Effector memory CD8-positive, alpha-beta T cell (primary cell): ENCODE results near the gene ZNF500.
A peak's percentile ranks its signal among the peaks of the same experiment; 100 is the strongest.

Experiments
- ATAC-seq: fragments of 150-1000 bp; cut with Tn5 transposase; replicated peaks from 2 replicates; pipeline ENCODE4 v1.10.0; 2021; ENCODE audit warnings: mild to moderate bottlenecking, moderate library complexity
- DNase-seq, 3 experiments: peaks; one replicate each; pipeline ENCODE4 v3.0.0; 2021
- H3K27ac Mint-ChIP-seq, 2 donors: one replicate each; pipeline ENCODE4 v1.8.0; 2022; ENCODE audit warnings: mild to moderate bottlenecking in 2 of 2, mixed read lengths in 2 of 2, moderate library complexity in 2 of 2
- H3K27me3 Mint-ChIP-seq, 2 donors: one replicate each; pipeline ENCODE4 v1.8.0; 2022; ENCODE audit warnings: mixed read lengths in 2 of 2
- H3K36me3 Mint-ChIP-seq: one replicate; pipeline ENCODE4 v1.8.0; 2022; ENCODE audit warnings: mild to moderate bottlenecking, moderate library complexity, mixed read lengths; ENCODE audit not compliant: insufficient read depth
- H3K4me1 Mint-ChIP-seq, 2 donors: one replicate each; pipeline ENCODE4 v1.8.0; 2022; ENCODE audit warnings: low read depth in 2 of 2, mixed read lengths in 2 of 2
- H3K4me3 Mint-ChIP-seq, 2 donors: one replicate each; pipeline ENCODE4 v1.8.0; 2022; ENCODE audit warnings: mild to moderate bottlenecking in 2 of 2, mixed read lengths in 2 of 2, moderate library complexity in 2 of 2
- H3K9me3 Mint-ChIP-seq, 2 donors: one replicate each; pipeline ENCODE4 v1.8.0; 2022; ENCODE audit warnings: mixed read lengths in 2 of 2
- total RNA-seq, 9 experiments: gene quantifications; one replicate each; lab custom pipeline; 2026; lab: John Stamatoyannopoulos, UW

ZNF500 gene
- total RNA-seq, result 8.7 to 43.6 (median 17.8) reads per million in 9 experiments

- Mint-ChIP-seq H3K27me3 (no peaks in the 10 kb centered on the region), H3K36me3 (peaks cover 44% of the 10 kb centered on the region), H3K9me3 (no peaks in the 10 kb centered on the region), H3K27ac (peak within 1 kb of the TSS; percentile 77 to 85), H3K4me1 (peaks cover 38 to 39% of the 10 kb centered on the region in 2 donors), H3K4me3 (peak within 1 kb of the TSS; percentile 86 to 92)
- DNase-seq (peak; percentile 95 to 97 (median 96)), ATAC-seq (peak; percentile 94)
These were observed at the start of gene ZNF500 for GRCh38 chr16:4766875-4767628. Gene ZNF500 (minus strand): TSS chr16:4767162. CDS start chr16:4765978, 1,184 bp downstream.

DNA sequence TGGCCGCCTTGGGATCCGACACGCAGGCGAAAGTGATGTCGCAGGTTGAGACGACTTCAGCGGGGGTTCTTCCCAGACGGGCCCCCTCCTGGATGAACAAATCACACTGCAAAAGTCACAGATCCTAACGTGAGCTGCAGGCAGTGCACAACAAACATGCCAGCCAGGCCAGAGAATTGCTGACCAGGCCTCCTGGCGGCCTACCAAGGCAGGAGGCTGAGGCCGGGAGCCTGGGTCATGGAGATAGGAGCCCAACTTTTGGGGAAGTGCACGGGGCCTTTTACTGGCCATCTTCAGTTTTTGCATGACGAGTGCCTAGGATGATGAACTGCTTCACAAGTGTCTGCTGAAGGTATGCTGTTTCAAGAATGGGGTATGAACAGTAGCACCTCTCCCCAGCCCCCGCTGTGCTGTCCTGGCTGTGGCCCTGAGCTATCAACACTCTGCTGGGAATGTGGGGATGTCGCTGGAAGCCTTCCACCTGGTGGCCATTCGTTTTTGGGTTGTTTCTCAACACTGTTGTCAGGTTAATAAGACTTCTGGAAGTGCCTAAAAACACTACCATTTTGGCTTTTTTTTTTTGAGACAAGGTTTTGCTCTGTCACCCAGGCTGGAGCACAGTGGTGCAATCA, 47.7 kb upstream of the ZNF500 start:
- Mint-ChIP-seq H3K27me3 (no peaks in the 10 kb centered on the region), H3K4me1 (peaks cover 0 to 3% of the 10 kb centered on the region in 2 donors), H3K27ac (no peak overlapping the region), H3K36me3 (peaks cover 78% of the 10 kb centered on the region), H3K9me3 (no peaks in the 10 kb centered on the region), H3K4me3 (no peak overlapping the region)
- DNase-seq (no peak), ATAC-seq (no peak)

GRCh38 chr16:4814046-4814445, 47.1 kb upstream of the ZNF500 start:
- peaks cover 84% of the 10 kb centered on the region for H3K36me3 Mint-ChIP-seq
- ATAC-seq, result no peak
- no peak overlapping the region for H3K27ac Mint-ChIP-seq
- no peaks in the 10 kb centered on the region for H3K27me3 Mint-ChIP-seq
- H3K4me3 Mint-ChIP-seq, result no peak overlapping the region
- no peaks in the 10 kb centered on the region for H3K9me3 Mint-ChIP-seq
- no peak for DNase-seq
- peaks cover 0 to 3% of the 10 kb centered on the region in 2 donors for H3K4me1 Mint-ChIP-seq

- no peak overlapping the region for H3K4me3 Mint-ChIP-seq
- ATAC-seq (no peak), DNase-seq (no peak)
- H3K27me3 Mint-ChIP-seq, result no peaks in the 10 kb centered on the region
- no peaks in the 10 kb centered on the region for H3K9me3 Mint-ChIP-seq
- H3K36me3 Mint-ChIP-seq, result peaks cover 84% of the 10 kb centered on the region
- H3K4me1 Mint-ChIP-seq, result peaks cover 0 to 3% of the 10 kb centered on the region in 2 donors
- no peak overlapping the region for H3K27ac Mint-ChIP-seq
These were observed 46.5 kb upstream of the ZNF500 start for GRCh38 chr16:4813251-4814003.

- ATAC-seq (no peak), DNase-seq (no peak)
- peaks cover 0 to 3% of the 10 kb centered on the region in 2 donors for H3K4me1 Mint-ChIP-seq
- no peak overlapping the region for H3K4me3 Mint-ChIP-seq
- H3K36me3 Mint-ChIP-seq, result peaks cover 84% of the 10 kb centered on the region
- peak overlapping the region in 1 of 2 donors; percentile 67 for H3K27ac Mint-ChIP-seq
- no peaks in the 10 kb centered on the region for H3K9me3 Mint-ChIP-seq
- no peaks in the 10 kb centered on the region for H3K27me3 Mint-ChIP-seq
These were observed 44.8 kb upstream of the ZNF500 start for GRCh38 chr16:4811773-4812172.

GRCh38 chr16:4811242-4811641, 44.3 kb upstream of the ZNF500 start:
- Mint-ChIP-seq H3K27me3 (no peaks in the 10 kb centered on the region), H3K4me3 (no peak overlapping the region), H3K9me3 (no peaks in the 10 kb centered on the region), H3K27ac (no peak overlapping the region), H3K4me1 (peaks cover 0 to 3% of the 10 kb centered on the region in 2 donors), H3K36me3 (peaks cover 81% of the 10 kb centered on the region)
- ATAC-seq (no peak), DNase-seq (no peak)

GRCh38 chr16:4806280-4806679, 39.3 kb upstream of the ZNF500 start:
- H3K27me3 Mint-ChIP-seq, result no peaks in the 10 kb centered on the region
- ATAC-seq (no peak), DNase-seq (no peak)
- no peak overlapping the region for H3K4me3 Mint-ChIP-seq
- no peak overlapping the region for H3K27ac Mint-ChIP-seq
- peaks cover 4 to 6% of the 10 kb centered on the region in 2 donors for H3K4me1 Mint-ChIP-seq
- peaks cover 65% of the 10 kb centered on the region for H3K36me3 Mint-ChIP-seq
- no peaks in the 10 kb centered on the region for H3K9me3 Mint-ChIP-seq

- ATAC-seq (no peak), DNase-seq (no peak)
- Mint-ChIP-seq H3K27ac (peak overlapping the region in 1 of 2 donors; percentile 32), H3K36me3 (peaks cover 55% of the 10 kb centered on the region), H3K27me3 (no peaks in the 10 kb centered on the region), H3K4me3 (no peak overlapping the region), H3K9me3 (no peaks in the 10 kb centered on the region), H3K4me1 (peaks cover 4 to 10% of the 10 kb centered on the region in 2 donors)
These were observed 38.3 kb upstream of the ZNF500 start for GRCh38 chr16:4805231-4805630.

DNA sequence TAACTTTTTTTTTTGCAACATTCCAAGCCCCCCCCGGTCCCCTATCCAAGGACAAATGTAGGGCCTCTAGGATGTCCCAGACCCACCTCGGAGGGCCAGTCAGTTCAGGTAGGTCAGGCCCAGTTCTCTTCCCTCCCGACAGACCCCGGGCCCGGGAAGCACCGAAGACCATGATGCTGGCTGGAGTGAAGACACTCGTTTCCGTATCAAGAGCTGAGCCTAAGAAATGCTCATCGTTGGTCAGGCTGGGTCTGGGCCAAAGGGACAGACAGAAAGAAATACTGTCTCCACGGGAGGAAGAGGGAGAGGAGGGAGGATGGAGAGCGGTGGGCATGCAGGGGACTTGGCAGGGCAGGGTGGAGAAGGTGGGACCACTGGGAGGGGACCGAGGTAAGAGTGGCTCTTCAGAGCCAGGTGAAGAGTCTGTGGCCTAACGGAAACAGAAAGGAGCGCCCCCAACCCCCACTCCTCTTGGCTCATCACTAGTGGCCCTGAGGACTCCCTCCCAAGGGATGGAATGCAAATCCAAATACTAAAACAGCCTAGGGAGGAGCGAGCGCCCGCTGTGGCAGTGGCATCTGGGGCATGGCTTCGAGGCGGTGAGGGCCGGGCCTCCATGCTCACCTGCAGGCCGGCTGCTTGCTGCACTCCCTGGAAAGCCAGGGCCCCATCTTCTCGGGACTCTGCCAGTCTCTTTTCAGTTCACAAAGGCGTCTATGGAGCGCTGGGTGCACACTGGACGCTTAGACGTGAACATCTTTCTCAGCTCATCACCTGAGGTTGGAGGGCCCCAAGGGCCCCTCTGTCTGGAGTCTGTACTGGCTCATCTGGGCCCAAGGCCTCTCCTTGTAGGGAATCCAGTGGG, 37.2 kb upstream of the ZNF500 start:
- H3K4me3 Mint-ChIP-seq, result peak overlapping the region in 1 of 2 donors; percentile 79
- DNase-seq, result no peak

GRCh38 chr16:4803401-4803844, 36.5 kb upstream of the ZNF500 start:
- Mint-ChIP-seq H3K27me3 (no peaks in the 10 kb centered on the region), H3K36me3 (peaks cover 43% of the 10 kb centered on the region), H3K9me3 (no peaks in the 10 kb centered on the region), H3K4me1 (peaks cover 4 to 11% of the 10 kb centered on the region in 2 donors), H3K27ac (peak overlapping the region in 1 of 2 donors; percentile 77), H3K4me3 (peak overlapping the region; percentile 79 to 87)
- DNase-seq (no peak), ATAC-seq (no peak)

More for the DNA sequence above, 37.2 kb upstream of the ZNF500 start:
- H3K4me1 Mint-ChIP-seq, result peaks cover 4 to 11% of the 10 kb centered on the region in 2 donors
- H3K27me3 Mint-ChIP-seq, result no peaks in the 10 kb centered on the region
- ATAC-seq, result no peak
- H3K9me3 Mint-ChIP-seq, result no peaks in the 10 kb centered on the region
- H3K27ac Mint-ChIP-seq, result peak overlapping the region in 1 of 2 donors; percentile 51
- H3K36me3 Mint-ChIP-seq, result peaks cover 44% of the 10 kb centered on the region

GRCh38 chr16:4802659-4803287, 35.8 kb upstream of the ZNF500 start:
- H3K4me3 Mint-ChIP-seq, result peak overlapping the region; percentile 79 to 87
- DNase-seq (peak; percentile 87 to 91 (median 89)), ATAC-seq (peak; percentile 81)
- no peaks in the 10 kb centered on the region for H3K27me3 Mint-ChIP-seq
- H3K9me3 Mint-ChIP-seq, result no peaks in the 10 kb centered on the region
- H3K4me1 Mint-ChIP-seq, result peaks cover 4 to 11% of the 10 kb centered on the region in 2 donors
- peaks cover 37% of the 10 kb centered on the region for H3K36me3 Mint-ChIP-seq
- H3K27ac Mint-ChIP-seq, result peak overlapping the region in 1 of 2 donors; percentile 92

DNA sequence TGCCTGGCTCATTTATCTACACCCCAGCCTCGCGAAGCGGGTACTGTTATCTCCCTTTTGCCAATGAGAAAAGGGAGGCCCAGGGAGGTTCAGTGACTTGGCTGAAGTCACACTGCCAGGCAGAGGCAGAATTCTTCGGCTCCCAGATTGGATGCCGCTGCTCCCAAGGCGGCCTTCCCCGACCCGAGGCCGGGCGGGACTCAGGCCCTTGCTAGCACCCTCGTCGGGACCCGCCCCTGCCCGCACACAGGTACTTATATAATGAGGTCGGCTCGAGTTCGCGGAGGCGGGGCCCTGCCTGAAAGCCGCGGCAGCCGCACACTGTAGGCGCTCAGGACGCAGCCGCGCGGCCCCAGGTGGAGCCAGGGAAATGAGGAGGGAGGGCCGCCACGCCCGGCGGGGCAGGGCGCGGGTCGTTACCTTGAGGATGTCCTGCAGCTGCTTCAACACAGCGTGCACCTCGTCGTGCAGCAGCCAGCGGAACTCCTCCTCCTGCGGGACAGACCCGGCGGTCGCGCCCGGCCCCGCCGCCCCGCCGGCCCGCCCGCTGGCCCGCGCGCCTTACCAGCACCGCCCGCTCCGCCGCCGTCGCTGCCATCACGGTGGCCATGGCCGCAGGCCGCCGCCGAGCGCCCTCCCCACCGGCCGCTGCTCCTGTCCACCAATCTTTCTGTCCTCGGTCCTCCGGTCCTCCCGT, 35.1 kb upstream of the ZNF500 start, which contains the start of gene ROGDI:
Gene ROGDI (minus strand): TSS at position 672 of the 697 bp plus-strand sequence. CDS start 62 bp downstream, at position 610.
- H3K9me3 Mint-ChIP-seq, result no peaks in the 10 kb centered on the region
- peaks cover 31% of the 10 kb centered on the region for H3K36me3 Mint-ChIP-seq
- DNase-seq, result peak; percentile 70 to 82 (median 81)
- peaks cover 4 to 11% of the 10 kb centered on the region in 2 donors for H3K4me1 Mint-ChIP-seq
- no peaks in the 10 kb centered on the region for H3K27me3 Mint-ChIP-seq
- peak within 1 kb of the TSS; percentile 79 to 87 for H3K4me3 Mint-ChIP-seq
- peak; percentile 75 for ATAC-seq
- peak within 1 kb of the TSS; percentile 80 to 92 for H3K27ac Mint-ChIP-seq
